HT-29 (cell line): ENCODE data around the gene MYOG. TPM values are rescaled to one million over a fixed set of nuclear protein-coding genes. Genes with fewer than 3 reads are reported as not detected.

Source experiments
- DNase-seq: peaks from one replicate; pipeline ENCODE4 v3.0.0-alpha.2; 2015; ENCODE audit warnings: low spot score
- total RNA-seq: library from RNA; depleted of rRNA; stranded (reverse); fragments of >200 nt; shearing (Covaris generic); gene quantifications from 2 replicates; pipeline ENCODE4 v1.2.3, GENCODE V29; 2014; rRNA removed

Gene MYOG
- total RNA-seq, 1 experiment from 2014 or later = not detected

DNA sequence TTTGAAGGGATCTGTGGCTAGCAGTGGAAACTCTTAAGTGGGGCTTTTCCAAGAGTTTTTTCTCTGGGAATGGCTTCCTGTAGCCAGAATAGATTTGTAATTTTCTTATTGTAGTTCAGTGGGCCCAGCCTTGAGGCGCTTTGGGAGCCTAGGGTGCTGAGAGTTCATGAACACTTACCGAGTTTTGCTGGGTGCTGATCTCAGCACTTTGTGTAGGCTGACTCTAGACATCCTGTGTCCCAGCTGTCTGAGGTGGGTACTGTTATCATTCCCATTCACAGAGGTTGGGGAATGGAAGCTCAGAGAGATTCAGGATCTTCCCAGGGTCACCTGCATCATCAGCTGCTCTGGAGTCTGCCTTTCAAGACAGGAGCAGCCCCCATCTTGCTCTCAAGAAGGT lies 52.5 kb downstream of the MYOG start:
- no peak for DNase-seq

Other genes with a start within 250 kb of the MYOG start
- gene RABIF, start 196.9 kb downstream of the MYOG start, total RNA-seq = 5.9 and 8.2 TPM in 2 replicates
- 12.7 and 15.3 TPM in 2 replicates for gene KLHL12, start 158.8 kb downstream of the MYOG start, total RNA-seq
- 105 and 117 TPM in 2 replicates for gene ADIPOR1, start 127.7 kb downstream of the MYOG start, total RNA-seq
- gene CYB5R1, start 118.8 kb downstream of the MYOG start, total RNA-seq = 27.5 and 38.5 TPM in 2 replicates
- 92.5 and 94.2 TPM in 2 replicates for gene TMEM183A, start 78.6 kb downstream of the MYOG start, total RNA-seq
- 0.08 and 0.16 TPM in 2 replicates for gene PPFIA4, start 59.5 kb downstream of the MYOG start, total RNA-seq
- 0.89 TPM in 1 of 2 replicates, not detected in the other for gene ADORA1, start 41.7 kb upstream of the MYOG start, total RNA-seq
- gene MYBPH, start 89.8 kb upstream of the MYOG start, total RNA-seq = not detected in 2 replicates
- gene CHI3L1, start 100.7 kb upstream of the MYOG start, total RNA-seq = not detected in 2 replicates
- not detected in 2 replicates for gene CHIT1, start 143.7 kb upstream of the MYOG start, total RNA-seq
- 103 and 116 TPM in 2 replicates for gene BTG2, start 219.5 kb upstream of the MYOG start, total RNA-seq